IMR-90 (cell line): ENCODE data around the gene RRN3. TPM values are rescaled to one million over a fixed set of nuclear protein-coding genes. Genes with fewer than 3 reads are reported as not detected.
A peak's percentile ranks its signal among the peaks of the same experiment; 100 is the strongest.

Source experiments
- ATAC-seq: fragments of 200-7000 bp; cut with Tn5 transposase; 2 replicates; pipeline ENCODE4 v1.9.1; 2020; ENCODE audit warnings: low read depth, mild to moderate bottlenecking, moderate library complexity
- BruUV-seq: library from RNA; stranded (reverse); fragments of 400-500 nt; replicated peaks from 2 replicates; lab custom pipeline; 2021; lab: Mats Ljungman, UMichigan
- CTCF ChIA-PET: fragments of 300-600 bp; formaldehyde crosslinking; extraction: SDS; loops from one replicate; lab custom pipeline; 2021; ENCODE audit warnings: antibody characterized with exemption; lab: Yijun Ruan, JAX
- POLR2A ChIA-PET: fragments of 300-600 bp; sonication (Branson Sonifier 250); formaldehyde crosslinking; loops from one replicate; lab custom pipeline; 2022; ENCODE audit warnings: antibody characterized with exemption; ENCODE audit not compliant: unreplicated experiment; lab: Charles Lee
- DNase-seq: peaks from one replicate; pipeline ENCODE4 v3.0.0; 2013
- H2AFZ ChIP-seq: replicated peaks from 2 replicates; pipeline ENCODE3; 2013; ENCODE audit warnings: low read length, mild to moderate bottlenecking; ENCODE audit not compliant: poor library complexity
- H2AK5ac ChIP-seq: 2 replicates; pipeline ENCODE4 v1.6.1; 2013; ENCODE audit warnings: low read depth, low read length, inconsistent platforms
- H2AK9ac ChIP-seq: replicated peaks from 2 replicates; pipeline ENCODE3; 2013; ENCODE audit warnings: mild to moderate bottlenecking, low read depth, low read length, moderate library complexity; ENCODE audit not compliant: poor library complexity
- H2BK120ac ChIP-seq: 2 replicates; pipeline ENCODE4 v1.6.1; 2013; ENCODE audit warnings: low read depth, low read length, inconsistent platforms
- H2BK15ac ChIP-seq: 3 replicates; pipeline ENCODE4 v1.6.1; 2013; ENCODE audit warnings: low read depth, low read length, inconsistent platforms
- H2BK20ac ChIP-seq: 2 replicates; pipeline ENCODE4 v1.6.1; 2013; ENCODE audit warnings: low read depth, mild to moderate bottlenecking, inconsistent platforms, low read length, moderate library complexity
- H2BK5ac ChIP-seq: 2 replicates; pipeline ENCODE4 v1.6.1; 2013; ENCODE audit warnings: mild to moderate bottlenecking, low read depth, low read length, inconsistent platforms; ENCODE audit not compliant: poor library complexity, severe bottlenecking
- H3K14ac ChIP-seq: replicated peaks from 2 replicates; pipeline ENCODE4 v1.6.1; 2013; ENCODE audit warnings: low read depth, low read length, inconsistent platforms
- H3K18ac ChIP-seq: 2 replicates; pipeline ENCODE4 v1.6.1; 2013; ENCODE audit warnings: low read depth, low read length, control low read depth
- H3K23ac ChIP-seq: 2 replicates; pipeline ENCODE4 v1.6.1; 2013; ENCODE audit warnings: low read depth, low read length, inconsistent platforms
- H3K27ac ChIP-seq: 2 replicates; pipeline ENCODE4 v1.5.1; 2013; ENCODE audit warnings: mild to moderate bottlenecking, control low read depth, low read length; ENCODE audit not compliant: insufficient read depth
- H3K27me3 ChIP-seq: 2 replicates; pipeline ENCODE4 v1.6.1; 2013; ENCODE audit warnings: low read length; ENCODE audit not compliant: control insufficient read depth, insufficient read depth
- H3K36me3 ChIP-seq: 2 replicates; pipeline ENCODE4 v1.6.1; 2013; ENCODE audit warnings: low read length, mixed read lengths; ENCODE audit not compliant: control insufficient read depth, insufficient read depth
- H3K4ac ChIP-seq: 2 replicates; pipeline ENCODE4 v1.6.1; 2013; ENCODE audit warnings: low read depth, low read length, inconsistent platforms
- H3K4me1 ChIP-seq: 2 replicates; pipeline ENCODE4 v1.6.1; 2013; ENCODE audit warnings: low read length, mixed read lengths; ENCODE audit not compliant: control insufficient read depth, insufficient read depth
- H3K4me2 ChIP-seq: 2 replicates; pipeline ENCODE4 v1.6.1; 2013; ENCODE audit warnings: low read depth, mild to moderate bottlenecking, control low read depth, low read length, moderate library complexity
- H3K4me3 ChIP-seq: 2 replicates; pipeline ENCODE4 v1.5.1; 2013; ENCODE audit warnings: low read depth, mild to moderate bottlenecking, control low read depth, low read length, moderate library complexity; ENCODE audit not compliant: insufficient read depth
- H3K56ac ChIP-seq: 2 replicates; pipeline ENCODE4 v1.6.1; 2013; ENCODE audit warnings: low read length, inconsistent platforms; ENCODE audit not compliant: insufficient read depth; ENCODE audit errors: extremely low read depth
- H3K79me1 ChIP-seq, 2 experiments: 2 replicates each; pipeline ENCODE4 v1.6.1; 2013; ENCODE audit warnings: low read length in 2 of 2, inconsistent platforms in 1 of 2, low read depth in 1 of 2
- H3K9ac ChIP-seq: 2 replicates; pipeline ENCODE4 v1.6.1; 2013; ENCODE audit warnings: low read depth, low read length, control low read depth
- H3K9me1 ChIP-seq: 2 replicates; pipeline ENCODE4 v1.6.1; 2013; ENCODE audit warnings: low read length, inconsistent platforms; ENCODE audit not compliant: insufficient read depth
- H3K9me3 ChIP-seq: 2 replicates; pipeline ENCODE4 v1.6.1; 2013; ENCODE audit warnings: low read length; ENCODE audit not compliant: control insufficient read depth, insufficient read depth
- H4K20me1 ChIP-seq: 2 replicates; pipeline ENCODE4 v1.6.1; 2013; ENCODE audit warnings: low read length, inconsistent platforms; ENCODE audit not compliant: insufficient read depth
- H4K5ac ChIP-seq: 2 replicates; pipeline ENCODE4 v1.6.1; 2013; ENCODE audit warnings: mild to moderate bottlenecking, low read depth, low read length, control low read depth
- H4K8ac ChIP-seq, 2 experiments: 2 replicates each; pipeline ENCODE4 v1.6.1; 2013; ENCODE audit warnings: low read depth in 2 of 2, low read length in 2 of 2, control low read depth in 1 of 2, inconsistent platforms in 1 of 2
- H4K91ac ChIP-seq: 2 replicates; pipeline ENCODE4 v1.6.1; 2013; ENCODE audit warnings: low read depth, low read length, inconsistent platforms; ENCODE audit not compliant: insufficient read depth
- BHLHE40 ChIP-seq: fragments of 150-350 bp; IDR thresholded peaks from 2 replicates; pipeline ENCODE4 v1.6.1; 2016; ENCODE audit warnings: mild to moderate bottlenecking, low read depth, low read length
- CHD1 ChIP-seq: IDR thresholded peaks from 2 replicates; pipeline ENCODE4 v1.6.1; 2012; ENCODE audit warnings: low read depth, low read length, improper control_type of control experiment
- CTCF ChIP-seq: conservative IDR thresholded peaks from 2 replicates; pipeline ENCODE4 v1.5.1; 2012; ENCODE audit warnings: mild to moderate bottlenecking, low read depth, low read length, improper control_type of control experiment
- FOS ChIP-seq: fragments of 150-350 bp; IDR thresholded peaks from 2 replicates; pipeline ENCODE4 v1.6.1; 2016; ENCODE audit warnings: low read depth, low read length
- MAFK ChIP-seq: IDR thresholded peaks from 2 replicates; pipeline ENCODE4 v1.6.1; 2012; ENCODE audit warnings: low read depth, low read length, improper control_type of control experiment
- MAZ ChIP-seq: IDR thresholded peaks from 2 replicates; pipeline ENCODE4 v1.6.1; 2012; ENCODE audit warnings: low read depth, mild to moderate bottlenecking, low read length, improper control_type of control experiment, moderate library complexity, borderline replicate concordance
- MXI1 ChIP-seq: IDR thresholded peaks from 2 replicates; pipeline ENCODE4 v1.6.1; 2012; ENCODE audit warnings: low read depth, mild to moderate bottlenecking, low read length, moderate library complexity, borderline replicate concordance
- NFE2L2 ChIP-seq: fragments of 150-350 bp; IDR thresholded peaks from 2 replicates; pipeline ENCODE4 v1.6.1; 2016; ENCODE audit warnings: low read depth, mild to moderate bottlenecking, low read length
- RFX5 ChIP-seq: IDR thresholded peaks from 2 replicates; pipeline ENCODE4 v1.8.0; 2012; ENCODE audit warnings: low read depth, mild to moderate bottlenecking, low read length, moderate library complexity
- WGBS, 2 experiments: methylation state at CpG; one replicate each; pipeline versions ENCODE4 v1.1.5 to v1.1.7; 2013; ENCODE audit warnings: missing lambda C conversion rate in 2 of 2; ENCODE audit not compliant: insufficient read length in 1 of 2; ENCODE audit errors: extremely low coverage in 2 of 2; 5-methylcytosine and 5-hydroxymethylcytosine counted together
- dilution Hi-C: fragments of 300-500 bp; cut with HindIII; formaldehyde crosslinking; loops from one replicate; pipeline ENCODE4 v1.14.3; 2018; ENCODE audit warnings: low sequenced_read_pairs; ENCODE audit not compliant: unreplicated experiment
- in situ Hi-C: fragments of 300-500 bp; cut with MboI; formaldehyde crosslinking; loops from 3 replicates; pipeline ENCODE4 v1.14.3; 2019; ENCODE audit warnings: low sequenced_read_pairs, inconsistent platforms, mixed read lengths
- intact Hi-C: fragments of 100-400 bp; cut with micrococcal nuclease; formaldehyde crosslinking; loops from 2 replicates; pipeline ENCODE4 v1.10.0; 2022
- polyA plus RNA-seq, 3 experiments: library from polyadenylated mRNA; depleted of rRNA; stranded (reverse); fragments of >200 nt; gene quantifications; 2 replicates each; pipeline ENCODE4 v1.2.3, GENCODE V29; 2012; ENCODE audit warnings: low replicate concordance in 1 of 3
- total RNA-seq: library from RNA; depleted of rRNA; stranded (reverse); fragments of >200 nt; gene quantifications from 2 replicates; pipeline ENCODE4 v1.2.3, GENCODE V29; 2012

RRN3 gene
- total and polyA plus RNA-seq, 2 of the 4 experiments (the other 2 are of a cell fraction) = 22.1 to 47.7 TPM

GRCh38 chr16:15054357-15055140, 39.5 kb downstream of the RRN3 start:
- H2AK9ac ChIP-seq = peak overlapping the region; percentile 98
- H3K4me2 ChIP-seq = peak overlapping the region; percentile 94
- BruUV-seq = no TSS peak
- in situ Hi-C loops = no loop called here
- H4K8ac ChIP-seq = peak overlapping the region; percentile 13 to 83; a peak in 3 of 4 replicates
- H3K79me1 ChIP-seq = peaks cover 22 to 54% of the 10 kb centered on the region in 2 experiments
- dilution Hi-C loops = no loop called here
- TF ChIP-seq FOS = no peak
- TF ChIP-seq CHD1 = no peak
- TF ChIP-seq CTCF = no peak
- TF ChIP-seq RFX5 = no peak
- TF ChIP-seq MXI1 = no peak
- TF ChIP-seq BHLHE40 = no peak
- TF ChIP-seq NFE2L2 = no peak
- no peak for TF ChIP-seq MAFK
- TF ChIP-seq MAZ = no peak
- H3K4me3 ChIP-seq = peak overlapping the region; percentile 70
- no peak overlapping the region; the same call in 1 of the 2 replicates for H3K27ac ChIP-seq
- peak overlapping the region; percentile 65 for H3K4ac ChIP-seq
- peak overlapping the region; percentile 39 for H4K5ac ChIP-seq
- peak overlapping the region; percentile 71 for H2AK5ac ChIP-seq
- intact Hi-C loops = no loop called here
- 92% methylated on average over 12 of the region's 19 CpGs; no CpG with 5 or more reads in 1 of the 2 experiments for WGBS, 2 experiments
- ChIA-PET POLR2A (no interaction called here), CTCF (no interaction called here)
- no peak overlapping the region for H2BK20ac ChIP-seq
- H3K18ac ChIP-seq = no peak overlapping the region
- peak overlapping the region; percentile 90 for H3K23ac ChIP-seq
- H3K14ac ChIP-seq = peak overlapping the region; percentile 84
- no peak overlapping the region for H3K56ac ChIP-seq
- DNase-seq = no peak
- H2BK5ac ChIP-seq = no peak overlapping the region
- H4K20me1 ChIP-seq = peaks cover 6% of the 10 kb centered on the region
- H3K36me3 ChIP-seq = peaks cover 6% of the 10 kb centered on the region
- peak overlapping the region; percentile 86; the same call in 1 of the 2 replicates for H3K9ac ChIP-seq
- no peak overlapping the region for H2BK15ac ChIP-seq
- H4K91ac ChIP-seq = peak overlapping the region; percentile 9; the same call in 1 of the 2 replicates
- no peak for ATAC-seq
- peak overlapping the region; percentile 94 for H2AFZ ChIP-seq
- H3K9me1 ChIP-seq = peaks cover 5% of the 10 kb centered on the region
- peaks cover 5% of the 10 kb centered on the region; the same call in 1 of the 2 replicates for H3K4me1 ChIP-seq
- no peak overlapping the region for H2BK120ac ChIP-seq
- no peaks in the 10 kb centered on the region for H3K9me3 ChIP-seq
- H3K27me3 ChIP-seq = no peaks in the 10 kb centered on the region
